Measurements from ENCODE around the gene HIVEP3.

The HIVEP3 gene

DNA sequence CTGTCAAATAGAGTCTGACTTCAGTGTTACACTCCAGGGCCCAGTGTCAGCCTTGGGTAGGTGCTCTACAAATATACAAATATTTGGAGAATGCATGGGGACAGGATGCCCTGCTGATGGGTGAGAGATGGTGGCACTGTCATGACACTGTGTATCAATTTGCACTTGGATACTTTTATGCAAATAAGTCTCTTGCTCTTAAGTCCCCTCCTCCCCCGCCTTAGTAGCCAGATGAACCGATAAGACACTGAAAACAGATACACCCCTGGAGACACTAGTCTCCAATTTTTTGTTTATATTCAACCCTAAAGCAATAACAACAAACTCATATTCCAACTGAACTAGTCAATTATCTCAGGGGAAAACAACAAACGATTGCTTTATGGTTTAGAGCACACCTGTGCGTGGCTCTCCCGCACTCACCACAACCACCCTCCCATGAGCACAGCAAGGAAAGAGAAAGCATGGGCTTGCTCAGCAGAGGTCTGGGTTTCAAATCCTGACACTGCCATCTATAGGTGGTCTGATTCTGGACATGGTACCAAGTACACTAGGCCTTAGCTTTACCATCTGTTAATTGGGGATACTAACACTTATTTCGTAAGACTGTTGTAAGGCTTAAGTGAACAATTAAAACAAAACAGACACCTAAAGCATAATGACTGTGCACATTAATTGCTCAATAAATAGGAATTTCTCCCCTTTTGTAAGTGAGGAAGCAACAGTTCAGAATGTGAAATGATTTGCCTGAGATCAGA, 50.3 kb downstream of the HIVEP3 start:
- DNase-seq, result peak; percentile 66

DNA sequence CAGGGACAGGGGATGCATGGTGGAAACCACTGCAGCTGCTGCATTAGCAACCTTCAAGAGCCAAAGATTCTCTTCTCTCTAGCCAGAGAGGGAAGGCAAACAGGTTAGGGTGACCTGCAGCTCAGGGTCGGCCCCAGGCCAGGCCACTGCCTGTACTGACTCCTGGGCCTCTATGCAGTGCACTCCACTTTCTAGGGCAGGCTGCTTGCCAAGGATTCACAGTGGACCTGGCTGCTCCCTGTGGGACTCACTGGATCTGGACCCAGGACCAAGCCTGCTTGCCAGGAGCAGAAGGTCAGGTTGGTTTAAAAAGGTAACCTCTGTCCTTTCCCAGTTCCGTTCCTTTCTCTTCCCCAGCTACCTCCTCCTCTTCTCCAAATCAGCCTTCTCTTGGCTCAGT, 52.4 kb downstream of the HIVEP3 start:
- DNase-seq, result no peak

DNA sequence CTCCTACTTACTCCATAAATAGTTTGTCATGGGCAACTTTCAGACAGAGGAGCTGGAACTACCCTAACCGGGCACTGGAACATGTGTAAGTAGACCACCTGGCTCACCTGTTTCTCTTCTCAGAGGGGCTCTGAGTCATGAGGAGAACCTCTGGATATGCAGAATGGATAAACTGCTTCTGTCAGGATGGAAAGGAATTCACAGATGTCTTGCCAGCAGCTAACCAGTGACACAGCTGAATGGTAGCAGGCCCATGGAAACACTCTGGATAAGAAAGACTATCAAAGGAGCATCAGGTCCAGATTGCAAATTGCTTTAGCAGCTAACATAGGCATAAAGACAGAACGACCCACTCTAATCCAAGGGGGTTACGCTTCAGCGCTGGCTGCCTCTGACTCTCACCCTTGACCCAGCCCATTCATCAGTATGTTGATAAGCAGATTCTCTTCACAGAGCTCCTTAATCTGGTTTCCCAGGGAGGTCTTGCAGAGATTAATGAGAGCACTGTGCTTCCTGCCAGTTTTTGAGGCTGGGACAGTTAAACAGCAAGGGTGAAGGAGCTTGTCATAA, 54.2 kb downstream of the HIVEP3 start:
- no peak for DNase-seq

DNA sequence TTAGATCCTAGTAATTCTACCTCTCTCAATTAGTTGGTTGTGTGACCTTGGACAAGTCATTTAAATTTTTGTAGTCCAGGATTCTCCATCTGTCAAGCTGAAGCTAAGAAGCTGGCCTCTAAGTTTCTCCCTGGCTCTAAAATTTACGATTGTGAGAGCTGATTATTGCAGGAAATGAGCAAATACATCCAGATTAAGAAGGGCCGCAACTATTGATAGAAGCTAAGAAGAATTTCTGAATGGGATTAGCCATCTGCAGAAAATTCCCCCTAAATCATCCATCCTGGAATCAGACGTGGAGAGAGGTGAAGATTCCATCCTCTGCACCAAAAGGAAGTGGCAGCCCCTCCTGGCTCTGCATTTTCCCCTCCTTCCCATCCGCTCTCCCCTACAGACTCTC, 55.0 kb downstream of the HIVEP3 start:
- no peak for DNase-seq

DNA sequence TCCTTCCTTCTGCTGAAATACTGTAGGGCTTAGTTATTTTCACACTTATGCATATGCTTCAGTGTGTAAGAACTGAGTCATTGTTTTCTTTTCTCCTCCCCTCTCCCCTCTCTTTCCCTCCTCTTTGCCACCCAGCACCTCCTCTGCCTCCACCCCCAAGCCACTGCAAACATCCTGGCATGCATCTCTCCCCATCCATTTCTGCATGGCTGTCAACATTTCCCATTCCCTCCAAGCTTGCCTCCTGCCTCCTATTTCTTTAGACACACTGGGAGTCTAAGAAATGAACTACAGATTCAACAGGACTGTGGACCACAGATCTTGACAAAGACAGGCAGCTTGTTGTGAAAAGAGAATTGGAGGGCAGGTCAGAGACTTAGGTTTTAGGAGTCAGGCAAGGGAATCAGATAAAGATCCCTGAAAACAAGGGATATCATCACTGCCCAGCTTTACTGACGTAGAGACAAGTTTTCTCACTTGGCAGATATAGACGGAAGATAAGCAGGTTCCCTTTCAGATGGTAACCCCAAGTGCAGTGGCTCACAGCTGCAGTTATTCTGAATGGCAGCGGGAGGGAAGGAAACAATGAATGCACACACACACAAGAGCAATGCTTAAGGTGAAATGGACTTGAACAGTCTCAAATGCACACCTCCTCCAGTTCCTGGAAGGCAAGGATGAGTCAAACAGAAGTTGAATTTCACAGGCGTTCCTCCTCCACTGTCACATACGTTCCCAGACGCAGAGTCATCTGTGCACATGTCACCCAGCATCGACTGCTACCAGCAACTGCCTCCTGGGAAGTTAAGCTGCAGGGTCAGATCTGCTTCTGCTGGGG, 56.1 kb downstream of the HIVEP3 start:
- no peak for DNase-seq

DNA sequence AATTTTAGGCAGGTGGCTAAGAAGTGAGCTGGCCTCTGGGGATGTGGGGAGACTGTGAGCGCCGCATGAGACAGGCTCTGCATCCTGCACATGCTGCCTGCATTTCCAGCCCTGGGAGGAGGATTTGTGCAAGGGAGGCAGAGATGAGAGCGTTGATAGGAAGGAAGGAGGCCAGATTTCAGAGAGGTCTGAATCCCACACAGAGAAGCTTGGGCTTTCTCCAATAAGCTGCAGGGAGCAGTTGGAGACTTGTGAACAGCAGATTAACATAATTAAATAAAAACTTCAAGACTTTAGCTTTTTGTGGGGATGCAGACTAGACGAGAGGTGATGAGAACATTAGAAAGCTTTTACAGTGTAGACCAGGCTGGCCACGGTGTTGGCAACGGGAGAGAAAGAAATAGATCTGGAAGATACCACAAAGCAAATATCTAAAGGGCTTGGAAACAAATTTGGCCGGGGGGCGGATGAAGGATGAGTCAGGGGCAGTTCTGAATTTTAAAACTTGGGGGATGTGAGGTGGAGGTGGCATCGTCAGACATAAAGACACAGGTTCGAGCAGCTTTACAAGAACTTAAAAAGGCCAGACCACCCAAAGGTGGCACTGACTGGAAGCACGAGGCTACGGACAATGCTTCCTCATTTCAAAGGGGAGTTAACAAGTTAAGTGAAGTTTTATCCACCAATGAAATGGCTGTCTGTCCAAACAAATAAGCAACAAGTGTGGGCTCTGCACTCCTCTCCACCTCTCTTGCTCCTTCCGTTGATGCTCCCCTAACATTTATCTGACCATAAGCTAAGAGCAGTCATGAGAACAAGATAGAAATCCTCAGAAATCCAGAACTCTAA, 57.0 kb downstream of the HIVEP3 start:
- DNase-seq, result no peak

DNA sequence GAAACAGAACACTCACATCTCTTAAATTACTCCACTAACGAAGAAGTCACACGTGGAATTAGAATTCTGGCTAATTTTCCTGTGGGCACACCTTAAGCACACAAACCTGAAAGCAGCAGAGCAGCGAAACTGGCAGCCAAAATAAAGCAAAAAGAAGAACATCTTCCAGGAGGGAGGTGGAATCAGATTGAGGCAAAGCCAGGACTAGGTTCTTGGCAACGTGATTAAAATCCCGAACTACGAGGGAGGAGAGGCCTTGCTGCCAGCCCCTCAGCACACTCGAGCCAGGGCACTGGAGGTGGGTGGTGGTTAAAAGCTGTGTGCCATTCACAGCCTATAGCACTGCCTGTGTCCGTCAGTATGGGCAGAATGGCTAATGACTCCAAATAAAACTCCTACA, 58.0 kb downstream of the HIVEP3 start:
- DNase-seq, result no peak

DNA sequence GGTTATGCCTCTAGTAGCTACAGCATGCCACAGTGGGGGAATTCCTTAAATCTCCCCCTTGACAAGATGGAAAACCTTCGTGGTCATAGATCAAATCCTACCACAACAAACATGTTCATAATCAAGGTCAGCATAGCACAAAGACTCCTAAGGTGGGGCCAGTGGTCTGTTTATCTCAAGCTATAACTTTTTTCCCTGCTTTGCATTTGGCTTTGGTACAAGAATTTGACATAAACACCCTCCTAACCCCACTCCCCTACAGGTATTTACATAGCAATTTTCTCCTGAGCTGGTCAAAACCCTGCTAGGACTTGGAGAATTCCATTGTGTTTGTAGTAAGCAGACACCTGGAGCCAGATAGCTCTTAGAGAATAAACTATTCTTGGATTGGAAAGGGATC, 58.5 kb downstream of the HIVEP3 start:
- DNase-seq, result no peak

DNA sequence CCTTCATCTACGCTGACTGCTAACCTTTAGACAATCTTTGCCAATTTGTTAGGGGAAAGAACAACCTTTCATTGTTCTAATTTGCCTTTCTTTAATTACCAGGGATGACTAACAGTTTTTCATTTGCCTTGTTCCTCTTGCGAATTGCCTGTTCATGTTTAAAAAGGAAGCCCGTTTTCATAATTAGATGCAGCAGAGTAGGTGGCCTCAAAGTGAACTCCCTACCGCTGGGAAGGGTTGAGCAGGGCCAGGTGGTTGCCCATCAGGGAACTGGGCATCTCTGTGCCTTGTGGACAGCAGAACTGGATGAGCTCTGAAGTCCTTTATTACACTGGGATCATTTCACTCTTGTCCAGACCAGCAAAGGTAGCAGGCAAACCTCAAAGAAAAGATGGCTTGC, 59.0 kb downstream of the HIVEP3 start:
- no peak for DNase-seq

DNA sequence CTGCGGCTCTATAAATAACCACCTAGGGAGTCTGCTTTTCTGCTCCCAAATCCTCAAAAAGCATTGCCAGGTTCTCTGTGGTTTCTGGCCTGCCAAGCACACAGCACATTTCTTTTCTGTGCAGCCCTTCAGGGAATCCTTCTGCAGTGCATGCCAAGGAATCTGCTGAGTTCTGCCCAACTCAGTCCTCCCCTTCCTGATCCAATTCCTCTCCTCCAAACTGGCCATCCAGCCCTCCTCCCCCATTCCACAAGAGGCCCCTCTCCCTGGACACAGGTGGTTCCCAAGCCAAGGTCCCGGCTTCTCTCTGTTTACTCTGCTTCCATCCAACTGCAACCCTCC, 61.8 kb downstream of the HIVEP3 start:
- no peak for DNase-seq

DNA sequence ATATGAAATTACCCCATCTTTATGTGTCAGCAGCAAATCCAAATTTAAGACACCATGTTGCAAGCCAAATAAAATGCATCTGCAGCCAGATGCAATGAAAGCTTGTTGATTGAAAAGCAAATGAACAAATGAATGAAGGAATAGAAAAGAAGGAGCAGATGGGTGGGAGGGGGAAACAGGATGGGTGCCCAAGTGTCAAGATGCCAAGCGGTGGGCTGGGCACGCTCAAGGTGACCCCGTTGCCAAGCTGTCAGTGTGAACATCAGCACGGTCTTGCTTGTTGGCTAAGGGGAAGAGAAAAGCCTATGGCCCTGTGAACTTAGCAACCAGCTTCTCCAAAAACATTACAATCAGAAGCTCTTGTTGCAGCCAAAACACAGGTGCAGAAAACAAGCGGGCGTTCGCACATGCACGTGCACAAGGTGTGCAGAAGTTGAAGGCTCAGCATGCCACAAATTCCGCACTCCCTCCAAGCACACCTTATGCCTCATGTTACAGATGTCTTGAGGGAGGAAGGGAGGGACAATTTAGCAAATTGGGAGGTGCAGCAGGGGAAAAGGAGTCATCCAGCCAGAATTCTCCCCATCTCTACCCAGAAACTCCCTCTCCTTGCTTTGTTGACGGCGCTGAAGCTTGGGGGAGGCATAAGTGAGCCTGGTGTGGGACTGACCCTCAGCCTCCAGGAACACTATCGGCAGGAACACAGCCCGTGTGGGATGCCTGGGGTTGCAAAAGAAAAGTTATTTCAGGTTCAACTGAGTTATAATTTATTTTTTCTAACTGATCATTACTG, 62.4 kb downstream of the HIVEP3 start:
- DNase-seq, result peak; percentile 44

DNA sequence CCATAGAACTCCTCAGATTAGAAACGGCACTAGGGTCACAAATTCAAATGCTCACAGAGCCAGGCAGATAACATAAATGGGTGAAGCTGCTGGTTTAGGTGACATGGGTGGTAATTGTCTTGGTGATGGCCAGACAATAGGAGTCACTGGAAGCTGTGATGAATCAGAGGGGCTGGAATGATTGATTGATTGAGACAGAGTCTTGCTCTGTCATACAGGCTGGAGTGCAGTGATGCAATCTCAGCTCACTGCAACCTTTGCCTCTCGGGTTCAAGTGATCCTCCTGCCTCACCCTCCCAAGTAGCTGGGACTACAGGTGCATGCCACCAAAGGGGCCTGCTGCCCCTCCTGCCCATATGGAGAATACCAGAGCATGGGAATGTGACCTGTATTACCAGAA, 63.0 kb downstream of the HIVEP3 start:
- no peak for DNase-seq

DNA sequence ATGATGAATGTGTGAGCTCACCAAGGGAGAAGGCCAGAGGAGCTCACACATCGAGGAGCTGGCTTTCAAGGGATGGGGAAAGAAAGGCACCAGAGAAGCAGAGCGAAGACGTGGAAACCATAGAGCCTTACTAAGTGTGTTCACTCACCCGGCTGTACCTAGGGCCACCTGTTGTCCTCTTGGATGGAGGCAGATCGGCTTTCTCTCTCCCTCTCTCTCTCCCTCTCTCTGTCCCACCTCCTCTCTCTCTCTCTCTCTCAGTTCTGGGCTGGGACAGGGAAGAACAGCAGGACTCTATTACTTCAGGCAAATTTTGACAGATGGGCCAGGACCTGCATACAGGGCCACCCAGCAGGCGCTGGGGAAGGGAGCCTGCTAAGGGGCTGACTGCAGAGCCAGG, 64.8 kb downstream of the HIVEP3 start:
- no peak for DNase-seq

DNA sequence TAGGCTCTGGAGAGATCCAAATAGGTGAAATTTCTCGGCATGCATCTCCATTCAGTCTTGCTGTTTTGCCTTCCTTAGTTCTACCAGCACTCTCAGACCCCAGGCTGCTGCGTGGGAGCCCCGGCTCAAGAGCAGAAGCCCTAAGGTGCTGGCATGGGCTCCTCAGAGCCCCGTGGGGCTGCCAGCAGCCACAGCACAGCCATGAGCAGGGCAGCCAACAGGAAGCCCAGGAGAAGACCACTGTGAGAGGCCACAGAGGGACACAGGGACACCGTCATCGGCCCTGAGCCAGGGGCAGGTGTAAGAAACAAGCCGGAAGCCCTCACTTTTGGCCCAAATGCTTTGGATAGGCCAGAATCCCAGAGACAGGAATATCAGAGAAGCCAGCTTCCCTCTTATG, 66.6 kb downstream of the HIVEP3 start:
- DNase-seq, result no peak

DNA sequence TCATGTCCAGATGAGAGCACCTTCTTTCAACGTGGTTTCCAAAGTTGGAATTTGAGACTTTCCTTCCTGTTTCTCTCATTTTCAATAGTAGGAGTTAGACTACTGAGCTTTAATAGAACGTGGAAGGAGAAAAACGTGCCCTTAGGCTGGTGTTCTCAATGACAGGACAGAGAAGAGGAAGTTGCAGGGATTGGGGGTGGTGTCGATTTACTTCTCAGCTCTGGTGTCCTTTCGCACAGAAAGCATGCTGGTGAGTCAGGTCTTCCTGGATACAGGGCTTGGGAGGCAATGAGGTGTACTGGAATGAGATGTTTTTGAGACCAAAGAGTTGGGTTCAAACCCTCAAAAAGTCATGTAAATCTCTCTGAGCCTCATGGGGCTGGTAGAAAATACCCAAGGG, 67.1 kb downstream of the HIVEP3 start:
- DNase-seq, result peak; percentile 13

DNA sequence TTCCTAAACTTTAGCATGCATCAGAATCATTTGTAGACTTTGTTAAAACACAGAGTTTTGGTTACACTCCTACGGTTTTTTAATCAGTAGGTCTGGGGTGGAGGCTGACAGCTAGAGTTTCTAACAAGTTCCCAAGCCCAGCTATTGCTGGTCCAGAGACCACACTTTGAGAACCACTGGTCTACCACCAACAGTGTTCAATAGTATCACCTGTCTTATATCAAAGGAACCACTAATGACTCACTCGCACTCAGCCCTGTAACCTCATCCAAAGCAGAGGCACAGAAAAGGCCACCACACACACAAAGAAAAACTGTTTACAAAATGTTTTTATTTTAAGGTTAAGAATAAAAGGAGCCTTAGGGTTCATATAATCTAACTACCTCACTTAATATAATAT, 68.7 kb downstream of the HIVEP3 start:
- no peak for DNase-seq

DNA sequence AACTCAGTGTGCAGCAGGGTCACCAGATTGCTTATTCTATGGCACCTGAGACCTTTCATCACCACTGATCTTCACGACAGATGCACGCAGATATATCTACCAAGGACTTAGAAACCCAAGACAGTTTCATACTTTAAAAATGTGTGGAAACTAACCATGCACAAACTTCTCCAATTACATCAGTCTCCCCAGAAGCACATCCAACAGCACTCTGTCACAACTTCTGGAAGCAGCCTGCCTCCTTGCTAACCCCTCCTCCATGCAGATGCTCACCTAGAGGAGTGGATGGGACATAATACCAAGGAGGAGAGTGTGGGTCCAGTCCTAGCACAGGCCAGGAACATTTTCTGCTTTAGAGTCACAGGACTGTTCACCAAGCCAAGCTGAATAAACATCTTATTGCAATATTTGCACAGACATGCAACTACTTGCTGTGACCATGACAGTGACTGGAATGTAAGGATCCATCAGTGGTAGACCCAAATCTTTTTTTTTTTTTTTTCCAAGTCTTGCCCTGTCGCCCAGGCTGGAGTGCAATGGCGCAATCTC, 69.4 kb downstream of the HIVEP3 start:
- no peak for DNase-seq

DNA sequence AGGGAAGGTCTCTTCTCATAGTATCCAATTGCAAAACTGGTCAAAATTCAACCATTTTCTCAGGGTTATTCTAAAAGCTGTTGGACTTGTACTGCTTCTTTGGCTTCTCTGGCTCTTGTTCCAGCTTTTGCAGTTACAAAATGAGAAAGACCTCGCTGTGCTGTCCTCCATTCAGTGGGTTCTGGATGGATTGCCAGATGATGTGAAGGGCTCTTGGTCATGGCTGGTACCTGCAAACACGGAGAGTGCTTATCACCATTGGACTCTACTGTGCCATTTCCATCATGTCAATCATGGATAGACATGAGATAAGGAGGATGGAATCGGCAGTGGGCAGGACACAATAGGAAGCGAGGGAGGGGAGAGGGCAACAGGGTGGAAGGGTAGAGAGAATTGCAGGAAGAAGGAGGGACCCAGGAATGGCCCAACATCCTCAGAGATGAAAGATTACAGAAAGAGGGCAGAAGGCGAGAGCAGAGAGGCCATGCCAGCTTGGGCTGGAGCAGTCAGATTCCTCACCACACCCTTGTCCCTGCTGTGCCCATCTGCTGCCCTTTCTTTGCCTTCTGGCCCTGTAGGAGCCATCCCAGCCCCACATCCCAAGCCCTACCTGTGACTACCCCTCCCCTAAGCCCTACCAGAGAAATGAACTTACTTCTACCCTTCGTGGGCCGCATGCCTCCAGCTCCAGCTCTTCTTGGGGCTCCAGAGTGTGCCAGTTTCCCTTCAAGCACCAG, 70.3 kb downstream of the HIVEP3 start:
- DNase-seq, result no peak

DNA sequence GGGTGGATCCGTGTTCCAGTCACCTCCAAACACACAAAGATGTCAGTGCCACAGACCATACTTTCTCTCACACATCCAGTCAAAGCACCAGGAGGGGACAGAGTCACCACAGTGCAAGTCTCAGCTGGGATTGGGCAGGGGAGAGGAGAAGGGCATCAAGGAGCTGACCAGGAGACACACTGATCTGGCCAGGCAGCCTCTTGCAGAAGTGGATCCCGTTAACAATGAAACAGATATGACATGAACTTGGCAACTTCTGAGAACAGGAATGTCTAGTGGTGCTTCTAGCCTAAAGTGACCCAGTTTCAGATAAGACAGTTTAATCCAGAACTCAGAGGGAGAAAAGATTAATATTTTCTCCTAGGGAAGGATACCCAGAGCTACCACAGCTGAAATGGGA, 71.0 kb downstream of the HIVEP3 start:
- no peak for DNase-seq

DNA sequence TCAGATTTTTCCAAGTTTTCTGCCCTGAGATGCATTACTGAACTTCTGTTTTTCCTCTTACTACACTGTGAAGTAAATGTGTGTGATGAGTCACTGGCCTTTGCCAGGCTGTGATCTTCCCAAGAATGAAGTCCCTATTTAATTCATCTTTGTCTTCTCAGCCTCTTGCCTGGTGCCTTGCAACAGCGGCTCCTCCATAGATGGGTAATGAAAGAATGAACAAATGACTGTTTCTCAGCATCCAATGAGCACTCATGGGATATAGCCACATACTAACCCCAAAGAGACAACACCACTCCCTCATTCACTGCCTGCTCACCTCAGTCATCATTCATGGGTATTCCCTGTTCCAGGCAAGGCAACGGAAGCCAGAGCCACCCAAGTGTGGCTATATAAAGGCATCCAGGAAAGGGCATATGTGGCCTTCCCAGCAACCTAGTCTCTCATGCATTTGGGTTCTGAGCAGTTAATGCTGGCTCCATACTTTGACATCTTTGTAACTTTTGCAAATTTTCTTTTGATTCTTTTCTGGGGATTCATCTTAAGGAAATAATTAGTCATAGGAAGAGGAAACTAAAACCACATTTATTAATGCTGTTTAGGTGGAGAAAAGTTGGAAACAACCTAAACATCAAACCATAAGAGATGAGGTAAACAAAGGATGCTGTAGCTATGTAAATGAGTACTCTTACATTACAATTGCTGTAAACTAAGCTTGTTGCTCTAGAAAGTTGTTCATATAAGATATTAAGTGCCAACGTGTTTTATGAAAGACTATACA, 71.9 kb downstream of the HIVEP3 start:
- DNase-seq, result no peak

All from RPMI8226 (cell line).